Measurements from ENCODE around the gene TIMP2. TPM values are rescaled to one million over a fixed set of nuclear protein-coding genes. Genes with fewer than 3 reads are reported as not detected.

Gene TIMP2
- total RNA-seq, 1 experiment from 2014 or later, result 62.4 TPM

DNA sequence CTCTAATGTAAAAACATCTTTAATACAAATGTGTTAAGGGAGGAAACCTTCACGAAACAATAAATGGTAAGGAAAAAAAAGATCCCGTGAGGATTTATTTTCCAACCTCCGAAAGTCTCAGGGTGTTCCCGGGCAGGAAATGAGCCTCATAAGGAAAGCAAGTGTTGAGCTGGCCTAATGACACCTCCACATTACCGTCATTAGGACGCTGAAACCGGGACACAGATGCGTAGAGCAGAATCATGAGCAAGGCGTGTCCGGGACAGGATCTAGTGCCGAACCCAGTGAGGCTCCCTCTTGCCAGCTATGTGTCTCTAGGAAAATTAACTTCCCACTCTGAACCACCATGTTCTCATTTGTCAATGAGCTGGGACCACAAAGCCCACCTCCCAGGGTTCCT lies 120.4 kb downstream of the TIMP2 start:
- intact Hi-C loops (cut with micrococcal nuclease; ENCODE audit: unreplicated experiment) (no loop called here), in situ Hi-C loops (cut with HindIII; ENCODE audit: low pct_unique_long_range_greater_than_20kb, low sequenced_read_pairs) (no loop called here)
- CTCF ChIA-PET, result no interaction called here
- Histone ChIP-seq H3K36me3 (ENCODE audit: control insufficient read depth, insufficient read depth, low read length) (peaks cover 16% of the 10 kb centered on the region; the same call in 1 of the 2 replicates), H3K9me3 (ENCODE audit: control insufficient read depth, insufficient read depth, low read depth, low read length) (no peaks in the 10 kb centered on the region), H3K27me3 (ENCODE audit: control insufficient read depth, insufficient read depth, low read length) (no peaks in the 10 kb centered on the region), H3K4me3 (ENCODE audit: low read depth in 2 of 2, low read length in 2 of 2) (no peak overlapping the region), H3K4me1 (ENCODE audit: control insufficient read depth, insufficient read depth, low read length) (no peaks in the 10 kb centered on the region), H3K27ac (ENCODE audit: low read length) (no peak overlapping the region)
- TF ChIP-seq TCF7L2 (IDR thresholded peaks at IDR 0.05; ENCODE audit: low read depth, low read length) (no peak), POLR2AphosphoS5 (IDR thresholded peaks at IDR 0.05; ENCODE audit: low read depth, low read length) (no peak), SIN3A (IDR thresholded peaks at IDR 0.05; ENCODE audit: borderline replicate concordance, insufficient read depth, low read depth, low read length) (no peak)
- TF ChIP-seq, protein P1, sequence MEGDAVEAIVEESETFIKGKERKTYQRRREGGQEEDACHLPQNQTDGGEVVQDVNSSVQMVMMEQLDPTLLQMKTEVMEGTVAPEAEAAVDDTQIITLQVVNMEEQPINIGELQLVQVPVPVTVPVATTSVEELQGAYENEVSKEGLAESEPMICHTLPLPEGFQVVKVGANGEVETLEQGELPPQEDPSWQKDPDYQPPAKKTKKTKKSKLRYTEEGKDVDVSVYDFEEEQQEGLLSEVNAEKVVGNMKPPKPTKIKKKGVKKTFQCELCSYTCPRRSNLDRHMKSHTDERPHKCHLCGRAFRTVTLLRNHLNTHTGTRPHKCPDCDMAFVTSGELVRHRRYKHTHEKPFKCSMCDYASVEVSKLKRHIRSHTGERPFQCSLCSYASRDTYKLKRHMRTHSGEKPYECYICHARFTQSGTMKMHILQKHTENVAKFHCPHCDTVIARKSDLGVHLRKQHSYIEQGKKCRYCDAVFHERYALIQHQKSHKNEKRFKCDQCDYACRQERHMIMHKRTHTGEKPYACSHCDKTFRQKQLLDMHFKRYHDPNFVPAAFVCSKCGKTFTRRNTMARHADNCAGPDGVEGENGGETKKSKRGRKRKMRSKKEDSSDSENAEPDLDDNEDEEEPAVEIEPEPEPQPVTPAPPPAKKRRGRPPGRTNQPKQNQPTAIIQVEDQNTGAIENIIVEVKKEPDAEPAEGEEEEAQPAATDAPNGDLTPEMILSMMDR (IDR thresholded peaks at IDR 0.05), result no peak
- POLR2A ChIA-PET, result no interaction called here
- DNase-seq (ENCODE audit: low read depth, low spot score), result no peak
- no peak for ATAC-seq
- BruUV-seq (replicated peaks), result no TSS peak

DNA sequence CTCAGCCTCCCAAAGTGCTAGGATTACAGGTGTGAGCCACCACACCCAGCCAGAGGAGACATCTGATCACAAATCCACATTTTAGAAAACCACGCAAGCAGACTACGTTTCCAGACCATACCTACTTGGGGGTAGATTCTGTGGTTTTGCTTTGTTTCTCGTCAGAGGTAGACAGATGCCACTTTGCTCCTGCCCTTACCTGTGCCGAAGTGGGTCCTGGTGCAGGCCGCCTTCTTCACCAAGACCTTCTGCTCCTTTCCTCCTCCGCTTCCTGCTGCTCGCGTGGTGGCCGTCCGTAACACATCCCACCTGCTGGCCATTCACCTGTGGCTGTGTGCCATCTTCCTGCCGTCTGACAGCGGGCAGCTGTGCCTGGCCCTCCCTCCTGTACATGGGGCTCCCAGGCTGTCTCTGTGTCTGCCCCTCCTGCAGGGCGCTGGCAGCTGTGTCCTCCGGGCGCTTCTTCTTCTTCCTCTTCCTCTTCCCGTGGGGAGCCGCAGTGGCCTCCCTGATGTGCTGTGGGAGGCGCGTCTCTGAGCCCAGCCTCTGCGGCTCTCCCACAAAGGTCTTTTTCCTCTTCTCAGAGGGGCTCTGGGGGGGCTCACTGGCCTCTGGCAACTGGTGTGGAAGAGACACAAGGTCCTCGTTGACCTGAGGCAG lies 121.9 kb downstream of the TIMP2 start:
- intact Hi-C loops (cut with micrococcal nuclease; ENCODE audit: unreplicated experiment) (no loop called here), in situ Hi-C loops (cut with HindIII; ENCODE audit: low pct_unique_long_range_greater_than_20kb, low sequenced_read_pairs) (no loop called here)
- ChIA-PET CTCF (interaction anchor here (0.6 kb wide), 2 partner anchors 18 to 172 kb away, joined by 5 to 8 read pairs; no protein-coding TSS in a partner anchor), POLR2A (interaction anchor here (0.7 kb wide), 1 partner anchor 149 kb away, joined by 8 read pairs; no protein-coding TSS in a partner anchor)
- TF ChIP-seq POLR2AphosphoS5 (IDR thresholded peaks at IDR 0.05; ENCODE audit: low read depth, low read length), result no peak
- TF ChIP-seq, protein P2, sequence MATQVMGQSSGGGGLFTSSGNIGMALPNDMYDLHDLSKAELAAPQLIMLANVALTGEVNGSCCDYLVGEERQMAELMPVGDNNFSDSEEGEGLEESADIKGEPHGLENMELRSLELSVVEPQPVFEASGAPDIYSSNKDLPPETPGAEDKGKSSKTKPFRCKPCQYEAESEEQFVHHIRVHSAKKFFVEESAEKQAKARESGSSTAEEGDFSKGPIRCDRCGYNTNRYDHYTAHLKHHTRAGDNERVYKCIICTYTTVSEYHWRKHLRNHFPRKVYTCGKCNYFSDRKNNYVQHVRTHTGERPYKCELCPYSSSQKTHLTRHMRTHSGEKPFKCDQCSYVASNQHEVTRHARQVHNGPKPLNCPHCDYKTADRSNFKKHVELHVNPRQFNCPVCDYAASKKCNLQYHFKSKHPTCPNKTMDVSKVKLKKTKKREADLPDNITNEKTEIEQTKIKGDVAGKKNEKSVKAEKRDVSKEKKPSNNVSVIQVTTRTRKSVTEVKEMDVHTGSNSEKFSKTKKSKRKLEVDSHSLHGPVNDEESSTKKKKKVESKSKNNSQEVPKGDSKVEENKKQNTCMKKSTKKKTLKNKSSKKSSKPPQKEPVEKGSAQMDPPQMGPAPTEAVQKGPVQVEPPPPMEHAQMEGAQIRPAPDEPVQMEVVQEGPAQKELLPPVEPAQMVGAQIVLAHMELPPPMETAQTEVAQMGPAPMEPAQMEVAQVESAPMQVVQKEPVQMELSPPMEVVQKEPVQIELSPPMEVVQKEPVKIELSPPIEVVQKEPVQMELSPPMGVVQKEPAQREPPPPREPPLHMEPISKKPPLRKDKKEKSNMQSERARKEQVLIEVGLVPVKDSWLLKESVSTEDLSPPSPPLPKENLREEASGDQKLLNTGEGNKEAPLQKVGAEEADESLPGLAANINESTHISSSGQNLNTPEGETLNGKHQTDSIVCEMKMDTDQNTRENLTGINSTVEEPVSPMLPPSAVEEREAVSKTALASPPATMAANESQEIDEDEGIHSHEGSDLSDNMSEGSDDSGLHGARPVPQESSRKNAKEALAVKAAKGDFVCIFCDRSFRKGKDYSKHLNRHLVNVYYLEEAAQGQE (IDR thresholded peaks at IDR 0.05; ENCODE audit: insufficient read depth in 1 of 2, low read depth in 2 of 2, low read length in 1 of 2), result no peak
- no peak for TF ChIP-seq SIN3A (IDR thresholded peaks at IDR 0.05; ENCODE audit: borderline replicate concordance, insufficient read depth, low read depth, low read length)
- TF ChIP-seq, protein P1 (IDR thresholded peaks at IDR 0.05), result no peak
- no peak for TF ChIP-seq TCF7L2 (IDR thresholded peaks at IDR 0.05; ENCODE audit: low read depth, low read length)
- H3K4me1 ChIP-seq (ENCODE audit: control insufficient read depth, insufficient read depth, low read length), result no peaks in the 10 kb centered on the region
- BruUV-seq (replicated peaks), result no TSS peak
- DNase-seq (ENCODE audit: low read depth, low spot score) (no peak), ATAC-seq (no peak)
- H3K9me3 ChIP-seq (ENCODE audit: control insufficient read depth, insufficient read depth, low read depth, low read length), result no peaks in the 10 kb centered on the region
- H3K36me3 ChIP-seq (ENCODE audit: control insufficient read depth, insufficient read depth, low read length), result 0 out of 2 replicates have a peak, but pooled peaks cover 11% of the 10 kb centered on the region
- no peak overlapping the region for H3K4me3 ChIP-seq (ENCODE audit: low read depth in 2 of 2, low read length in 2 of 2)
- H3K27ac ChIP-seq (ENCODE audit: low read length), result no peak overlapping the region
- no peaks in the 10 kb centered on the region for H3K27me3 ChIP-seq (ENCODE audit: control insufficient read depth, insufficient read depth, low read length)

Other genes starting within 250 kb of the TIMP2 start
- gene CYTH1, start 143.1 kb downstream of the TIMP2 start, total RNA-seq (2021; ENCODE audit: unreplicated experiment), result 46.7 TPM
- 113 TPM for gene USP36, start 84.6 kb downstream of the TIMP2 start, total RNA-seq (2021; ENCODE audit: unreplicated experiment)
- gene CEP295NL, start 22.2 kb downstream of the TIMP2 start, total RNA-seq (2021; ENCODE audit: unreplicated experiment), result 0.87 TPM
- 361 TPM for gene LGALS3BP, start 54.5 kb upstream of the TIMP2 start, total RNA-seq (2021; ENCODE audit: unreplicated experiment)
- gene CANT1, start 84.4 kb upstream of the TIMP2 start, total RNA-seq (2021; ENCODE audit: unreplicated experiment), result 160 TPM
- gene C1QTNF1, start 98.8 kb upstream of the TIMP2 start, total RNA-seq (2021; ENCODE audit: unreplicated experiment), result 1.5 TPM
- gene ENGASE, start 149.4 kb upstream of the TIMP2 start, total RNA-seq (2021; ENCODE audit: unreplicated experiment), result 32.3 TPM